HUES6 (cell line): ENCODE data around the gene BRIP1.
"Not testable (repeated sequence)": the region's sequence is repeated elsewhere in the genome, so short reads cannot be mapped to it uniquely, and the experiment has no call there.

Source experiments
- H3K27ac ChIP-seq: 2 replicates; pipeline ENCODE4 v1.7.0; 2013; ENCODE audit warnings: low read depth, mild to moderate bottlenecking, low read length, inconsistent platforms
- H3K27me3 ChIP-seq: 2 replicates; pipeline ENCODE4 v1.6.1; 2013; ENCODE audit warnings: low read length; ENCODE audit not compliant: control insufficient read depth, insufficient read depth
- H3K36me3 ChIP-seq: 2 replicates; pipeline ENCODE4 v1.6.1; 2013; ENCODE audit warnings: low read length; ENCODE audit not compliant: control insufficient read depth, insufficient read depth
- H3K4me1 ChIP-seq: 2 replicates; pipeline ENCODE4 v1.6.1; 2013; ENCODE audit warnings: low read length; ENCODE audit not compliant: control insufficient read depth, insufficient read depth
- H3K4me3 ChIP-seq: 2 replicates; pipeline ENCODE4 v1.5.1; 2013; ENCODE audit warnings: low read depth, low read length
- H3K9ac ChIP-seq: one replicate; pipeline ENCODE4 v1.6.1; 2013; ENCODE audit warnings: mild to moderate bottlenecking, low read length
- H3K9me3 ChIP-seq: 2 replicates; pipeline ENCODE4 v1.6.1; 2013; ENCODE audit warnings: low read depth, low read length; ENCODE audit not compliant: control insufficient read depth, insufficient read depth

BRIP1 gene

DNA sequence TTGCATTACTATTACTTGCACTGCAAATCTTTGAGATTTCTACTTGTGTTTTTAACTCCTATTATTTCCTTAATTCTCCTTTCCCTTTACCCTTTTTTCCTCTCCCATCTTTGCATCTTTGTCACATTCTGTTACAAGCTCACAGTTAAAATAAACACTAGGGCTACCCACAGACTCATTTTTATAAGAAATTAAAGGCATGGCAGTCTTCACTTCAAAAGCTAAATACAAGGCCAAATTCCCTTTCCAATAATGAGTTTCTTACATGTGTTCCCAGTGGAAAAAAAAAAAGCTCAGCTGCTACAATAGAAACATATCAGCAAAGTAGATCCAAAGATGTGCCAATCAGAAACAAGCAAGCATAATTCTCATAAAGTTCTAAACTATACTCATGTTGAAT is 3.7 kb upstream of the BRIP1 start:
- Histone ChIP-seq H3K9ac (no peak overlapping the region), H3K9me3 (no peaks in the 10 kb centered on the region), H3K27ac (no peak overlapping the region), H3K4me1 (peaks cover 3% of the 10 kb centered on the region), H3K4me3 (no peak overlapping the region), H3K27me3 (no peaks in the 10 kb centered on the region), H3K36me3 (peaks cover 45% of the 10 kb centered on the region)

DNA sequence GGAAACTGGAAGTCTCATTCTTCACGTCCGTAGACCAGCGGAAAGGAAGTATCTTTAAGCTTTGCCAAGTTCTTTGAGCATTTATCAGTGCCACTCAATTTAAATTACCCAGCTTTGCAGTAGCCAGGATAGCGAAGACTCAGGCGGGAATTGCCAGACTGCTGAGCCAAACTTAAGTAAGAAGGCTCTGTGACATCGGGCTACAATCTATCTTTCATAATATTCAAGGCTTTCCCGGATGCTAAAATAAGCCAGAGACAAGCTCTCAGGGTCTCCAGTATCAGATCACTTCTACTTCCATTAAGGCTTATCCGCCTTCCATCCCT is 436 bp upstream of the BRIP1 start:
- Histone ChIP-seq H3K9ac (peak overlapping the region; percentile 85), H3K4me3 (peak overlapping the region; percentile 79), H3K27ac (peak overlapping the region; percentile 52; the same call in 1 of the 2 replicates), H3K9me3 (no peaks in the 10 kb centered on the region), H3K4me1 (peaks cover 10% of the 10 kb centered on the region), H3K36me3 (peaks cover 34% of the 10 kb centered on the region), H3K27me3 (no peaks in the 10 kb centered on the region)

DNA sequence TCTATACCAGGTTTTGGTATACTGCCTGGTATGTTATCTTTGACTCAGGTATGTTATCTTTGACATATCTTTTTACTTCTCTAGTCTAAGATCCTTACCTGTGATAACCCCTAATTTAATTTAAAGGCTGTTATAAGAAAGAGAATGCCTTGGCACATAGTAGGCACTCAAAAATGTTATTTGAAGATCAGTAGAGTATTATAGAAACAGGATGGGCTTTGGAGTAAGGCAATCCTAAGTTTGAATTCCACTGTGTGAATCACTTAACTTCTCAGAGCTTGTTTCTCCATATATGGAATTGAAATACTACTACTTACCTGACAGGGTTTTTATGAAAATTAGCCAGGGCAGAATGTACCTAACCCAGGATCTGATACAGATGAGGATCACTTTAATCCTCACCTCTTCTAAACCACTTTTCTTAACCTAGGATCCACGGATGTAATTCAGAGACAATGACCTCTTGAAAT is 1.2 kb downstream of the BRIP1 start:
- H3K27ac ChIP-seq, result peak overlapping the region; percentile 70
- H3K9me3 ChIP-seq, result no peaks in the 10 kb centered on the region
- peak overlapping the region; percentile 79 for H3K4me3 ChIP-seq
- H3K9ac ChIP-seq, result peak overlapping the region; percentile 94
- H3K36me3 ChIP-seq, result peaks cover 28% of the 10 kb centered on the region
- peaks cover 10% of the 10 kb centered on the region for H3K4me1 ChIP-seq
- H3K27me3 ChIP-seq, result no peaks in the 10 kb centered on the region

DNA sequence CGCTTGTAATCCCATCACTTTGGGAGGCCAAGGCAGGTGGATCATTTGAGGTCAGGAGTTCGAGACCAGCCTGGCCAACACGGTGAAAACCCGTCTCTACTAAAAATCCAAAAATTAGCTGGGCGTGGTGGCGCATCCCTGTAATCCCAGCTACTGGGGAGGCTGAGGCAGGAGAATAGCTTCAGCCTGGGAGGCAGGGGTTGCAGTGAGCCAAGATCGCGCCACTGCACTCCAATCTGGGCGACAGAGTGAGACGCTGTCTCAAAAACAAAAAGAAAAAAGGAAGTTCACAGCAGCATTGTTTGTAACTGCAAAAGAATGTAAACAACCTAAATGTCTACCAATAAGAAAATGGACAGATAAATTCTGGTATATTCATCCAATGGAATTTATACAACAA is 2.9 kb downstream of the BRIP1 start:
- H3K9ac ChIP-seq, H3K27me3 ChIP-seq, H3K27ac ChIP-seq, H3K9me3 ChIP-seq, H3K4me3 ChIP-seq: not testable (repeated sequence)
- Histone ChIP-seq H3K4me1 (peaks cover 10% of the 10 kb centered on the region), H3K36me3 (peaks cover 42% of the 10 kb centered on the region)

DNA sequence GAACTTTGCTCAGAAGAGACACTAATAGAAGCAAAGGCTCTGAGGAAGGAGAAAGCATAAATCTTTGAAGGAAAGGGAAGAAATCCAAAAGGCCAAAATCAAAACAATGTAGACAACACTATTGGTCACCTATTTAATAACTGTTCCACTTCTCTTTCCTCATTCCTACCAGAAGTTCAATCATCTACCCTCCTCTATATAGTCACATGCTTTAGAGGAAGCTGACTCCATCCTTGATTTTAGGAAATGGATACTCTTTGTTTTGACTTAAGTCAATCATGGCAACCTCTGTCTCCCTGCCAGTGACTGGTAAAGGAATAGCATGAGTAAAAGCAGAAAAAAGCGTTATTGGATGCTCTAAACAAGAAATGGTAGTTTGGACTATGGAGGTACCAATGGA is 7.3 kb downstream of the BRIP1 start:
- Histone ChIP-seq H3K4me1 (no peaks in the 10 kb centered on the region), H3K9ac (no peak overlapping the region), H3K9me3 (no peaks in the 10 kb centered on the region), H3K27ac (no peak overlapping the region), H3K4me3 (no peak overlapping the region), H3K36me3 (peaks cover 74% of the 10 kb centered on the region), H3K27me3 (no peaks in the 10 kb centered on the region)

DNA sequence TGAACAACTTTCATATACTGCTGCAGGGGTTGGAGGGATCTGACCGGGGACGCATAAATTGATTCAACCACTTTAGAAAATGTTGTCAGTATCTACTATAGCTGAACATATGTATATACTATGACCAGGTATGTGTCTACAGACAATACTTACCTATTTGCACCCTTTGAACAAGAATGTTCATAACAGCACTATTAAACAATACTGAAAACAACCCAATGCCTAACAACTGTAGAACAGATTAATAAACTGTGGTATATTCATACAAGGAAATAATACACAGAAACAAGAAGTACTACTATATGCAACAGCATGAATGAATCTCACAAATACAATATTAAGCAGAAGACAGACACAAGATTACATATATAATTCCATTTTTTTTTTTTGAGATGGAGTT is 10.5 kb downstream of the BRIP1 start:
- Histone ChIP-seq H3K27ac (no peak overlapping the region), H3K4me3 (no peak overlapping the region), H3K27me3 (no peaks in the 10 kb centered on the region), H3K4me1 (no peaks in the 10 kb centered on the region), H3K9ac (no peak overlapping the region), H3K9me3 (no peaks in the 10 kb centered on the region), H3K36me3 (peaks cover 70% of the 10 kb centered on the region)

DNA sequence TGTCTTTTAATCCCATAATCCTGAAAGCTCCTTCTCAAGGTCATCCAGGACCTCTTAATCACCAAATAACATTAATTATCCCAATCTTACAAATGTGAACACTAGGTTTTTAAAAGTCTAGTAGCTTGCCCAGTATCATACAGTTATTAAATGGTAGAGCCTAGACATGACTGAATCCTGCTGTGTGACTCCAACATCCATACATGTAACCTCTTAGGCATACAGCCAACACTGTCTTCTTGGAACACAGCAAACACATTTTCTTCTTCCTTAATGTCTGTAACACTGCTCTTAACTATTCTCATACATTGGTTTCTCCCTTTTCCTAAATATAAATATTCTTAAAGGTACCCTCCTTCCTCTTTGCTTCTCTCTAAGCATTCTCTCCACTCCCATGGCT is 13.7 kb downstream of the BRIP1 start:
- Histone ChIP-seq H3K36me3 (peaks cover 70% of the 10 kb centered on the region), H3K4me3 (no peak overlapping the region), H3K4me1 (no peaks in the 10 kb centered on the region), H3K9me3 (no peaks in the 10 kb centered on the region), H3K27me3 (no peaks in the 10 kb centered on the region), H3K9ac (no peak overlapping the region), H3K27ac (no peak overlapping the region)

DNA sequence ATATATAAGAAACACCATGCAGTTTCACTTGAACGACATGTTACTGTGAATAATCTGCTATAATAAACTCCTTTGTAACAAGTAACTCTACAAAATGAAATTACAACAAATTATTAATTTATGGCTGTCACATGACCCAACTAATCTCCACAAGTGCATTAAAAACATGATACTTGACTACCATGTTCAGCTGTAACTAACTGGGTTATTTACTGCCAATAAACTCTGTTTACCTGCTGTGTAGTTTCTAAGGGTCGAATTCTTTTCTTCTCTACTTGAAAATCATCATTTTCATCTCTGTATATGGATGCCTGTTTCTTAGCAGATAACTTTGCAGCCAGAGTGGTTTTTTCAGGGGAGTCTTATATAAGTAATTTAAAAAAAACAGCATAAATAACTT is 14.4 kb downstream of the BRIP1 start:
- no peak overlapping the region for H3K27ac ChIP-seq
- H3K36me3 ChIP-seq, result peaks cover 73% of the 10 kb centered on the region
- no peaks in the 10 kb centered on the region for H3K9me3 ChIP-seq

DNA sequence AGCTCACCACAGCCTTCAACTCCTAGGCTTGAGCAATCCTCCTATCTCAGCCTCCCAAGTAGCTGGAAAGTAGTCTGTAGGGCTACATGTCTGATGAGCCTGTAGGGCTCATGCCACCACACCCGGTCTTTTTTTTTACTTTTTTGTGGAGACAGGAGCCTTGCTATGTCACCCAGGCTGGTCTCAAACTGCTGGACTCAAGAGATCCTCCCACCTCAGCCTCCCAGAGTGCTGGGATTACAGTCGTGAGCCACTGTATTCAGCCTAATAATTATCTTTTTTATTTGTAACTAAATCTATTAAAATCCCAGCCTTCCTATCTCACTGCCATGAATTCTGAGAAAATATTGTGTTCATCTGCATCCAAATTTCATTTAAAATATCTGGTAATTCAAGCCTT is 15.1 kb downstream of the BRIP1 start:
- Histone ChIP-seq H3K4me3 (no peak overlapping the region), H3K36me3 (peaks cover 71% of the 10 kb centered on the region), H3K9ac (no peak overlapping the region), H3K27me3 (no peaks in the 10 kb centered on the region), H3K27ac (no peak overlapping the region), H3K9me3 (no peaks in the 10 kb centered on the region), H3K4me1 (no peaks in the 10 kb centered on the region)

More for the DNA sequence above, 14.4 kb downstream of the BRIP1 start:
- H3K4me1 ChIP-seq, result no peaks in the 10 kb centered on the region
- no peaks in the 10 kb centered on the region for H3K27me3 ChIP-seq
- H3K4me3 ChIP-seq, result no peak overlapping the region
- no peak overlapping the region for H3K9ac ChIP-seq

DNA sequence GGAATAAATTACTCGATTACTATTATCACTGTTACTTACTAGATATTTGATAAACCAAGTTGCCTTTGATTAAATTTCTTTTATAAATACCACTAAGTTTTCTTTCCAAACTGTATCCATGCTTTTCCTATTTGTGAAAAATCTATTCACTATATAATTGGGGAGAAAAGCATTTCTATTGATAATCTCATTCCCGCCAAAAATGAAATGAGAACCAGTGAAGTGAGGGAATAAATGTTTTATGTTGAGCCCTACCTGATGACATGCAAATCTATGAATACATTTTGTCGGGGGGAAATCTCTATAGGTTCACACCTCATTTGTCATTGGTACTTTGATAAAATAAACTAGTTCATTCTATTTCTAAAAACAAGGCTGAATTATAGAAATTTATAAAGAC is 15.7 kb downstream of the BRIP1 start:
- H3K4me1 ChIP-seq, result no peaks in the 10 kb centered on the region
- no peak overlapping the region for H3K4me3 ChIP-seq
- no peak overlapping the region for H3K9ac ChIP-seq
- no peaks in the 10 kb centered on the region for H3K9me3 ChIP-seq
- no peak overlapping the region for H3K27ac ChIP-seq
- H3K36me3 ChIP-seq, result peaks cover 72% of the 10 kb centered on the region
- H3K27me3 ChIP-seq, result no peaks in the 10 kb centered on the region

DNA sequence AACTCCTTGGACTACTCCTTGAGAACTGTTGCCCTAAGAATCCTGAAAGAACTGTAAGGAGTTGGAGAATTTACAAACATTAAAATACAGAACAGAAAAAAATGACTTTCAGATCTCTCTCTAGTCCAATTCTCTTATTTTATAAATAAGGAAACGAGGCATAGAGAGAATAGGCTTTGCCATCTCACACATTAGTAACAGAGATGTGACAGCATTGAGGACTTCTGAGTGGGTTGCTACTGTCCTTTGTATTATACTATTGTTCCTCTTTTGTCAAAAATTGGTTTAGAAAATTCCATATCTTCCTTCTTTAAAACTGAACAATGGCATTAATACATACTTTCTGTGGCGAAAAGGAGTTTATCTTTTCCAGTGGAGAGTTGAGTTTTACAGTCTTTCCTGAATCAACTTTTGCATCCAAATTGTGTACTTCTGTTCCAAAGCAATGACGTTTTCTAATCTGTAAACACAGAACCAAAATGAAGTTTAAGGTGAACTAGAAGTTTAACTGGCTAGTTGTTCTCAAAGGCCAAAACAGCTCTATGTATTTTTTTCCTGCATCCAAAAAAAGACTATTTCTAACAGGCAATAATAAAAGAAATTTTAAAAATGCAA is 16.5 kb downstream of the BRIP1 start:
- Histone ChIP-seq H3K4me3 (no peak overlapping the region), H3K9me3 (no peaks in the 10 kb centered on the region), H3K4me1 (no peaks in the 10 kb centered on the region), H3K27ac (no peak overlapping the region), H3K9ac (no peak overlapping the region), H3K36me3 (peaks cover 75% of the 10 kb centered on the region), H3K27me3 (no peaks in the 10 kb centered on the region)

DNA sequence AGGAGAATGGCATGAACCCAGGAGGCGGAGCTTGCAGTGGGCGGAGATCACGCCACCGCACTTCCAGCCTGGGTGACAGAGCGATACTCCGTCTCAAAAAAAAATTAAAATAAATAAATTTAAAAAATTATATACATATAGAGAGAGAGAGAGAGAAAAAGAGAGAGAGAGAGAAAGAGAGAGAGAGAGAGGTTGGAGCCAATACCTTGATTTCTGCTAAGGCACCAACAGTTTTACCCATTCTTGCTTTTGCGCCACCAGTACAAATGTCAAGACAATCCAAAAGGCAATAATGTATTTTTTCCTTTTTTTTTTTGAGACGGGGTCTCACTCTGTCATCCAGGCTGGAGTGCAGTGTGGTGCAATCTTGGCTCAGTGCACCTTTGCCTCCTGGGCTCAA is 17.2 kb downstream of the BRIP1 start:
- Histone ChIP-seq H3K36me3 (peaks cover 76% of the 10 kb centered on the region), H3K27ac (no peak overlapping the region), H3K4me1 (no peaks in the 10 kb centered on the region), H3K4me3 (no peak overlapping the region), H3K27me3 (no peaks in the 10 kb centered on the region), H3K9me3 (no peaks in the 10 kb centered on the region), H3K9ac (no peak overlapping the region)
